NCI-H2107 treated with DMSO at 0.1 percent for 48 hours (cell line): ENCODE data around the gene MFSD2A.
A peak's percentile ranks its signal among the peaks of the same experiment; 100 is the strongest.
"Not testable (repeated sequence)": the region's sequence is repeated elsewhere in the genome, so short reads cannot be mapped to it uniquely, and the experiment has no call there.

Experiments
- DNase-seq: peaks from one replicate; lab custom pipeline; 2025; ENCODE audit not compliant: unreplicated experiment; lab: John Stamatoyannopoulos, UW

Gene MFSD2A

GRCh38 chr1:39940253-39940652 is 14.7 kb upstream of the MFSD2A start:
- no peak for DNase-seq

GRCh38 chr1:39940980-39941871 is 13.7 kb upstream of the MFSD2A start:
- DNase-seq = no peak

- peak; percentile 100 for DNase-seq
These were observed 11.3 kb upstream of the MFSD2A start for GRCh38 chr1:39943471-39944290.

GRCh38 chr1:39944410-39945112 is 10.4 kb upstream of the MFSD2A start:
- no peak for DNase-seq

GRCh38 chr1:39946216-39946615 is 8.7 kb upstream of the MFSD2A start:
- DNase-seq = no peak

GRCh38 chr1:39947260-39947659 is 7.7 kb upstream of the MFSD2A start:
- no peak for DNase-seq

GRCh38 chr1:39949891-39950290 is 5.1 kb upstream of the MFSD2A start:
- DNase-seq = no peak

- no peak for DNase-seq
These were observed 3.0 kb upstream of the MFSD2A start for GRCh38 chr1:39951926-39952325.

GRCh38 chr1:39952359-39953110 is 2.4 kb upstream of the MFSD2A start:
- DNase-seq = no peak

- no peak for DNase-seq
These were observed 548 bp upstream of the MFSD2A start for GRCh38 chr1:39954324-39954869.

- peak; percentile 100 for DNase-seq
These were observed 898 bp downstream of the MFSD2A start for GRCh38 chr1:39955547-39956539.

- no peak for DNase-seq
These were observed 2.5 kb downstream of the MFSD2A start for GRCh38 chr1:39957299-39958015.

- DNase-seq = no peak
These were observed 3.7 kb downstream of the MFSD2A start for GRCh38 chr1:39958403-39959200.

- DNase-seq = peak; percentile 99
These were observed 4.8 kb downstream of the MFSD2A start for GRCh38 chr1:39959651-39960333.

- peak; percentile 100 for DNase-seq
These were observed 5.5 kb downstream of the MFSD2A start for GRCh38 chr1:39960431-39960958.

- no peak for DNase-seq
These were observed 7.5 kb downstream of the MFSD2A start for GRCh38 chr1:39962450-39962825.

GRCh38 chr1:39962964-39963363 is 8.0 kb downstream of the MFSD2A start:
- not testable (repeated sequence) for DNase-seq
